ENCODE measurements around the gene SURF4. TPM values are rescaled to one million over a fixed set of nuclear protein-coding genes. Genes with fewer than 3 reads are reported as not detected.

Gene SURF4
- total RNA-seq, 2 donors from 2014 or later: 185 to 204 TPM

DNA sequence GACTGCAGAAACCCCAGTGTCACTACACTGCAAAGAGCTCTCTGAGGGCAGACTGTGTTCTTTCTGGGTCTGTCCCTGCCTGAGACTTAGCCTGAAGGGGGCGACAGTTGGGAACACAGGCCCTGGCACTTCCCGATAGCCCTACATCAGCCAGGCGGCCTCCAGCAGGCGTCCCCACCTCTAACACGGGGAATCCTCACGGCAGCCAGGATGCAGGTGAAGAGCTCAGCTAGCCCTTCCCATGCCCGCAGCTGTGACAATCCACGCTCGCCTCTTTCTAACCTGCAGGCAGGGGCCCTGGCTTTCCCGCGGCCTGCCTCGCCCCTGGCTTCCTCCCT lies 33.8 kb downstream of the SURF4 start:
- 71% methylated on average over 12 of the region's 12 CpGs for WGBS
- H3K27ac ChIP-seq: no peak overlapping the region
- TF ChIP-seq POLR2A (IDR thresholded peaks at IDR 0.05): no peak
- no peak for TF ChIP-seq POLR2AphosphoS5 (IDR thresholded peaks at IDR 0.05)
- TF ChIP-seq CTCF (IDR thresholded peaks at IDR 0.05): no peak

DNA sequence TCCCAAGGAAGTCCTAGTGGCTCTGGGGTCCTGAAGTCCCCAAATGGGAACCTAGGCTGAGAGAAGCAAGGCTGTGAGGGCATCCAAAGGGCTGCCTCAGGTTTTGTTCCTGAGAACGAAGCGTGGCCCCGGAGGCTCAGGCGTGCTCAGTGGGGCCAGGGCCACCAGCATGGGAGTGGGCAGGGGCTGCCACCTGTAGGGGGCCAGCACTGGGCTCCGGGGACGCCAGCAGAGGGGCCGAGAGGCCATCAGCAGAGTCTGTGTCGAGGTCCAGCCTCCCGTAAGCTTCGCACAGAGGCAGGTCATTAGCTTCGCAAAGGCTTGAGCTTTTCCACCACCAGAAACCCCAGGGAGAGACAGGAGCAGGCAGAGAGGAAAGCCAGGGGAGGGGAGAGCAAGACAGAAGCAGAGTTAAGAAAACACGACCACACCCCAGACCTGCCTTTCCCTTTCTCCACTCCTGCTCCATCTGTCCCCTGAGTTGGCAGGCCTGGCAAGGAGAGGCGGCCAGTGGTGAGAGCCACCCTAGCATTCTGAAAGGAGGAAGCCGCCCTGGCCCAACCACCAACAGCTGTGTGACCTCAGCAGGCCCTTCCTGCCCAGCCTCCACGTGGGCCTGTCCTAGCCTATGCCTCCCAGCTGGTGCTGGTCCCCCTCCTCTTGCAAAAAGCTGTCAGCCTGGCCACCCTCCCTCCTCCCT lies 34.3 kb downstream of the SURF4 start:
- DNase-seq (ENCODE audit: low spot score): no peak
- WGBS: 85% methylated on average over 14 of the region's 15 CpGs
- Histone ChIP-seq H3K27me3 (replicated peaks; ENCODE audit: insufficient read depth) (no peaks in the 10 kb centered on the region), H3K36me3 (peaks cover 4 to 17% of the 10 kb centered on the region in 2 donors), H3K4me1 (replicated peaks) (peaks cover 3% of the 10 kb centered on the region), H3K4me3 (no peak overlapping the region), H3K9me3 (no peaks in the 10 kb centered on the region), H3K27ac (no peak overlapping the region)
- TF ChIP-seq POLR2A (IDR thresholded peaks at IDR 0.05) (no peak), CTCF (IDR thresholded peaks at IDR 0.05) (no peak), POLR2AphosphoS5 (IDR thresholded peaks at IDR 0.05) (no peak)
- intact Hi-C loops (cut with DNase I): no loop called here

More for the DNA sequence above, 33.8 kb downstream of the SURF4 start:
- H3K4me3 ChIP-seq: no peak overlapping the region
- H3K27me3 ChIP-seq (replicated peaks; ENCODE audit: insufficient read depth): no peaks in the 10 kb centered on the region
- H3K4me1 ChIP-seq (replicated peaks): peaks cover 8% of the 10 kb centered on the region
- intact Hi-C loops (cut with DNase I): no loop called here
- no peaks in the 10 kb centered on the region for H3K9me3 ChIP-seq
- H3K36me3 ChIP-seq: peaks cover 4 to 17% of the 10 kb centered on the region in 2 donors
- no peak for DNase-seq (ENCODE audit: low spot score)

DNA sequence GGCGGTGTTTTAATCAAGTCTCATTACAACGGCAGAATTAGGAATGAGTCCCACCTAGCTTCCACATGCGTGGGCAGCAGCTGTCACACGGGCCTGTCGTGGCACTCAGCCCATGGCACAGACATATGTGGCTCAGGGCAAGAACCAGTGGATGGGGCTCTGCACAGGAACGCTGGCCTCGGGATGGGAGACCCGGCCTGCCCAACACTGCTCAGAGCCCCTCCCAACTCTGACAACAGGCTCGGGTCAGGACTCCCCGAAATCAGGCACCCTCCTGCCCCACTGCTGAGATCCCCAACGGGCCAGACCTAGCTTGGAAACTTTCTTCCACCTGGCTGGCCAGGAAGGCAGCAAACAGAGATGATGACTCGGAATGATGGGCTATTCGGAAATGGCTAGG lies 34.9 kb downstream of the SURF4 start:
- TF ChIP-seq POLR2A (IDR thresholded peaks at IDR 0.05): no peak
- TF ChIP-seq POLR2AphosphoS5 (IDR thresholded peaks at IDR 0.05): no peak
- no peak for TF ChIP-seq CTCF (IDR thresholded peaks at IDR 0.05)
- WGBS: 82% methylated on average over 12 of the region's 13 CpGs
- no peak for DNase-seq (ENCODE audit: low spot score)
- no peaks in the 10 kb centered on the region for H3K4me1 ChIP-seq (replicated peaks)
- H3K27me3 ChIP-seq (replicated peaks; ENCODE audit: insufficient read depth): no peaks in the 10 kb centered on the region
- no peaks in the 10 kb centered on the region for H3K9me3 ChIP-seq
- H3K4me3 ChIP-seq: no peak overlapping the region
- H3K27ac ChIP-seq: no peak overlapping the region
- peaks cover 4 to 17% of the 10 kb centered on the region in 2 donors for H3K36me3 ChIP-seq
- intact Hi-C loops (cut with DNase I): no loop called here

GRCh38 chr9:133340256-133340655 lies 35.6 kb downstream of the SURF4 start:
- TF ChIP-seq POLR2A (IDR thresholded peaks at IDR 0.05): no peak

GRCh38 chr9:133339641-133340040 lies 36.2 kb downstream of the SURF4 start:
- Histone ChIP-seq H3K36me3 (peaks cover 4 to 17% of the 10 kb centered on the region in 2 donors), H3K4me3 (no peak overlapping the region), H3K4me1 (replicated peaks) (peaks cover 4% of the 10 kb centered on the region), H3K27ac (no peak overlapping the region), H3K9me3 (no peaks in the 10 kb centered on the region), H3K27me3 (replicated peaks; ENCODE audit: insufficient read depth) (no peaks in the 10 kb centered on the region)
- TF ChIP-seq POLR2AphosphoS5 (IDR thresholded peaks at IDR 0.05): no peak
- no peak for TF ChIP-seq POLR2A (IDR thresholded peaks at IDR 0.05)
- no peak for TF ChIP-seq CTCF (IDR thresholded peaks at IDR 0.05)
- DNase-seq (ENCODE audit: low spot score): no peak
- intact Hi-C loops (cut with DNase I): no loop called here
- WGBS: 87% methylated on average over 5 of the region's 5 CpGs

More at GRCh38 chr9:133340256-133340655, 35.6 kb downstream of the SURF4 start:
- no peak for DNase-seq (ENCODE audit: low spot score)
- intact Hi-C loops (cut with DNase I): no loop called here
- H3K36me3 ChIP-seq: peaks cover 4 to 17% of the 10 kb centered on the region in 2 donors
- no peaks in the 10 kb centered on the region for H3K9me3 ChIP-seq
- H3K4me1 ChIP-seq (replicated peaks): no peaks in the 10 kb centered on the region
- 75% methylated on average over 3 of the region's 3 CpGs for whole genome bisulfite sequencing
- no peak overlapping the region for H3K4me3 ChIP-seq
- H3K27ac ChIP-seq: no peak overlapping the region
- H3K27me3 ChIP-seq (replicated peaks; ENCODE audit: insufficient read depth): no peaks in the 10 kb centered on the region

Data from prostate gland (tissue), 2 donors.